Skeletal muscle cell (primary cell): ENCODE measurements around the gene TSC22D2.
A peak's percentile ranks its signal among the peaks of the same experiment; 100 is the strongest.

Source experiments
- DNase-seq: peaks from one replicate; pipeline ENCODE4 v3.0.0-alpha.2; 2010; ENCODE audit warnings: low read depth
- H3K4me3 ChIP-seq: 2 replicates; pipeline ENCODE4 v1.5.1; 2011; ENCODE audit warnings: low read depth, mild to moderate bottlenecking, control low read depth, low read length, moderate library complexity

TSC22D2 gene

DNA sequence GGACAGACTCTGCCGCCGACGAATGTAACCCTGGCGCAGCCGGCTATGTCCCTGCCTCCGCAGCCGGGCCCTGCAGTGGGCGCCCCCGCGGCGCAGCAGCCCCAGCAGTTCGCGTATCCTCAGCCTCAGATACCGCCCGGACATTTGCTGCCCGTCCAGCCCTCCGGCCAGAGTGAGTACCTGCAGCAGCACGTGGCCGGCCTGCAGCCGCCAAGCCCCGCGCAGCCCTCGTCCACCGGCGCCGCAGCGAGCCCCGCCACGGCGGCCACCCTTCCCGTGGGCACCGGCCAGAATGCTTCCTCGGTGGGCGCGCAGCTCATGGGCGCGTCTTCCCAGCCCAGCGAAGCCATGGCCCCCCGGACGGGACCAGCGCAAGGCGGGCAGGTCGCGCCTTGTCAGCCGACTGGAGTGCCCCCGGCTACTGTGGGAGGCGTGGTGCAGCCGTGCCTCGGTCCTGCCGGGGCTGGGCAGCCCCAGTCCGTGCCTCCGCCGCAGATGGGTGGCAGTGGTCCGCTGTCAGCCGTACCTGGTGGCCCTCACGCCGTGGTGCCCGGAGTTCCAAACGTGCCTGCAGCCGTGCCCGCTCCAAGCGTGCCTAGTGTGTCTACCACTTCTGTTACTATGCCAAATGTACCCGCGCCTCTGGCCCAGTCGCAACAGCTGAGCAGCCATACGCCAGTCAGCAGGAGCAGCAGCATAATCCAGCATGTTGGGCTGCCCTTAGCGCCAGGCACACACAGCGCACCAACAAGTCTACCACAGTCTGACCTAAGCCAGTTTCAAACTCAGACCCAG is 2.4 kb downstream of the TSC22D2 start:
- H3K4me3 ChIP-seq: peak overlapping the region; percentile 98
- no peak for DNase-seq

DNA sequence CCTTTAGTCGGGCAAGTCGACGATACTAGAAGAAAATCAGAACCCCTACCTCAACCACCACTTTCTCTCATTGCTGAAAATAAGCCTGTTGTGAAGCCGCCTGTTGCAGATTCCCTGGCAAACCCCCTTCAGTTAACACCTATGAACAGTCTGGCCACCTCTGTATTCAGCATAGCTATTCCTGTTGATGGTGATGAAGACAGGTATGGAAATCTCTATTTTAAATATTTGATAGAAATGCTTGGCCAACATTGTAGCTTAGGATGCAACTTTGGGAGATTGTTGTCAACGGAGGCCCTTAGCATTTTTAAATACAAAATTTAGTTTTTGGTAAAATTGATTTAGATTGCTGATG is 3.0 kb downstream of the TSC22D2 start:
- peak overlapping the region; percentile 98 for H3K4me3 ChIP-seq
- DNase-seq: no peak

DNA sequence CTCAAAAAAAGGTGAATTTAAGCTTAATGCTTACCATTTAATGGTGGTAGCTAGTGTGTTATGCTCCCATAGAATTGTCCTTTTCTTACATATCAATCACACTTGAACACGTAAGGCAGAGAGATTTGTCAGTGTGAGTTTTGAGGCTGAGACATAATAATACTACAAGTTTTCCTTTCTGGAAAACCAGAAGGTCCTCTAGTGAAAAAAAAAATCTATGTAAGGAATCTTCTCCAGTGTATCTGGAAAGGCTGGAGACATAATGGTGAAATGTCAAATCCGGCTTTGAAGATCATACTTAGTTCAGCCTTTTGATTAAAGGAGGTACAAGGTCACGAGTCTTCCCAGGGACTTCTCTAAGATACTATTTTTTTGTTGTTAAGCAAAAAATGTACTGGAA is 3.4 kb downstream of the TSC22D2 start:
- no peak for DNase-seq
- H3K4me3 ChIP-seq: peak overlapping the region; percentile 98

- peak overlapping the region; percentile 98 for H3K4me3 ChIP-seq
- no peak for DNase-seq
Observed at GRCh38 chr3:150411976-150412375, 3.9 kb downstream of the TSC22D2 start.

- peak; percentile 65 for DNase-seq
- H3K4me3 ChIP-seq: peak overlapping the region; percentile 98
Observed at GRCh38 chr3:150412561-150413231, 4.6 kb downstream of the TSC22D2 start.

- peak overlapping the region; percentile 98 for H3K4me3 ChIP-seq
- no peak for DNase-seq
Observed at GRCh38 chr3:150414258-150414657, 6.2 kb downstream of the TSC22D2 start.

- peak overlapping the region; percentile 98 for H3K4me3 ChIP-seq
- DNase-seq: no peak
Observed at GRCh38 chr3:150414959-150415358, 6.9 kb downstream of the TSC22D2 start.

GRCh38 chr3:150419076-150419868 is 11.2 kb downstream of the TSC22D2 start:
- DNase-seq: no peak
- H3K4me3 ChIP-seq: no peak overlapping the region

DNA sequence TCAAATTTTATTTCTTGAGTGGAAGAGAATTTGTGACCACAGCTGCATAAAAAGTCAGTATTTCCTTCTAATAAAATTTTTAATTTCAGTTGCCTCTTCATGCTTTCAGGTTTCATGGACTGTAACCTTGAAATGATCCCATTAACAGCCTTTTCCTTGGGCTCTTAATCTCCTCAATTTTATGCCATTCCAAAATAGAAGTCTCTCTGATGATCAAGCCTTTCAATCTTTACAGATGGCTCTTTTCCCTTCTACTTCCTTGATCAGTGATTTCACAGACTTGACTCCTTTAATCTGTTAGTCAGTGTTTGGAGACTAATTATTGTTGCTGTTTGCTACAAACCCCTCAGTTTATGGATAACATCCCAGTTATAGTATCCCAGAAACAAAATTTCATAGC is 11.9 kb downstream of the TSC22D2 start:
- no peak overlapping the region for H3K4me3 ChIP-seq
- no peak for DNase-seq

GRCh38 chr3:150421256-150421655 is 13.2 kb downstream of the TSC22D2 start:
- H3K4me3 ChIP-seq: no peak overlapping the region
- no peak for DNase-seq

DNA sequence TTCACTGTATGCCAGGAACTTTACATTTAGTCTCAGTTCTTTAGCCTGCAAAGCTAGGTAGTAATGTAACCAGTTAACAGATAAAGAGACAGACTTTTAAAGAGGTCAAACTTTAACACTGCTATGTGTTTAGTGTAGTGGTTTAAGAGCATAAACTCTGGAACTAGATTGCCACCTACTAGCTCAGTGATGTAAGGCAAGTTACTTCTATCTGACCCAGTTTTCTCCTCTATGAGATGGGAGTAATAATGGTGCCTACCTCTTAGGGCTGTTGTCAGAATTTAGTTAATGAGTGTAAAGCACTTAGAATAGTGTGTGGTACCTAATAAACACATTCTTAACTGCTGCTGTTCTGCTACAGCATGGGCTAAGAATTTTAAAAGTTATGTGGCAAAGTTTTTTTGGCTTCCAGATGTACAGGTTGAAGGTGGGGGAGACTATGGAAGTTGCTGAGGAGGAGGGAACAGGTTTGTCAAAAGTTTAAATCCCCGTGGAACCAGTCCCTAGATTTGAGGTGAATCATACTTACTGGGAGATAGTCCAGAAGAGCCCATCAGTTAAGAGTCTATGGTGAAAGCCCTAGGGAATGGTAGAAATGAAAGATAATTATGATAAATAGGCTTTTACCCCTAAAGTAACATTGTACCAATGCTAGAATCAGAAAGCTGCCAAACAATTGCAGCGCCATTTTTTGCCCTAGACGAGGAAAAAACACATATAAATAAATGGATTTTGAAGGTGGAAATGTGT is 13.9 kb downstream of the TSC22D2 start:
- no peak overlapping the region for H3K4me3 ChIP-seq
- DNase-seq: no peak

- H3K4me3 ChIP-seq: no peak overlapping the region
- DNase-seq: no peak
Observed at GRCh38 chr3:150422907-150423306, 14.8 kb downstream of the TSC22D2 start.

- no peak overlapping the region for H3K4me3 ChIP-seq
- no peak for DNase-seq
Observed at GRCh38 chr3:150423761-150424160, 15.7 kb downstream of the TSC22D2 start.

- DNase-seq: no peak
- H3K4me3 ChIP-seq: no peak overlapping the region
Observed at GRCh38 chr3:150426292-150426691, 18.2 kb downstream of the TSC22D2 start.

DNA sequence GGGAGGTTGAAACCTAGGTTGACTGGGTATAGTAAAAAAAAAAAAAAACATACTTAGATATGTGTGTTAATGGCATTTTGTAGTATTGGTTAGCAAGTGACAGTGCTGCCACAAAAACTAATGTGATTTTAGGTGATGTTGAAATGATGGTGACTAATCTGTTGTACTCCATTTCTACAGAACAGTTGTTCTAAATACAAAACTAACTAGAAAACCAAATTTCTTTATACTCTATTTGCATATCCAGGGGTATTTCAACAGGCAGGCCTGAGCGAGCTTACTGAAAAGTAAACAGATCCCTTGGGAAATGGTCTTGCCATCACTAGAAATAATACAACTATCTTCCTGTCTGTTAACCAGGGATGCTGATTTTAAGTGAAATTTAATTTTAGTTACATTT is 20.5 kb downstream of the TSC22D2 start:
- H3K4me3 ChIP-seq: no peak overlapping the region
- DNase-seq: no peak

DNA sequence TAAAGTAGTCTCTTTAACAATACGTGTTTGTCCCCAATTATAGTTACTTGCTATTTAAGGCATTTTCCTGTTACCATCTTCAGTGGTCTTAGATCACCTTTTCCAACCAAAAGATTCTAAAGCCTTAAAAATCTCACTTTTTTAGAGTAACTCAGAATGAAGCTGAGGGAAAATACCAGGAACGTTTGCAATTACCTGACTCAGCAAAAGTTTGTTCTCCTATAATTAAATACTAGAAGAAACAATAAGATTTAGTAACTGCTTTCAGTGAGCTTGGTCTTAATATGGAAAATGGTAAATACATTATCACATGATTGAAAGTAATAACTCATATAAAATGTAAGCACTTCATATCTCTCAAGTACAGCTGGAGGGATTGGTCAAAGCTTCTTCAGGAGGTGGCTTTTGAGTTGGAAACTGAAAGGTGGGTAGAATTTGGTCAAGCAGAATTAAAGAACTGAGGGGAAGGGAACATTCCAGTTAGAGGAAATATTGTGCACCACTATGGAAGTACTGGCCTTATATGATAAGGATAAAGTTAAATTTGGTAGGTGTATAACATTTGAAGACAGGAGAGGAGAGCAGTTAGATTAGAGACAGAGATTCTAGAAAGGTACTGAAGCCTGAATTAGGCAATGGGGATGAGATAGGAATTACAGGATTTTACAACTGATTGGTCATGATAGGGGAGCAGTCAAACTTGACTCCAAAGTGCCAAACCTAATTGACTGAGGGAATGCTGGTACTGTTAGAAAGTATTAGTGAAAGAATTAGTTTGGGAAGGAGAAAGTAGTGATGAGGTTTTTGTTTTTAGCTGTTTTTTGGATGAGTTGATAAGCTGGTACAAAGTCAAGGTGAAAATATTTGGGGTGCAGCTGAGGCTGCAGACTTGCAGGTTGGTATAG is 21.9 kb downstream of the TSC22D2 start:
- H3K4me3 ChIP-seq: no peak overlapping the region
- DNase-seq: no peak

DNA sequence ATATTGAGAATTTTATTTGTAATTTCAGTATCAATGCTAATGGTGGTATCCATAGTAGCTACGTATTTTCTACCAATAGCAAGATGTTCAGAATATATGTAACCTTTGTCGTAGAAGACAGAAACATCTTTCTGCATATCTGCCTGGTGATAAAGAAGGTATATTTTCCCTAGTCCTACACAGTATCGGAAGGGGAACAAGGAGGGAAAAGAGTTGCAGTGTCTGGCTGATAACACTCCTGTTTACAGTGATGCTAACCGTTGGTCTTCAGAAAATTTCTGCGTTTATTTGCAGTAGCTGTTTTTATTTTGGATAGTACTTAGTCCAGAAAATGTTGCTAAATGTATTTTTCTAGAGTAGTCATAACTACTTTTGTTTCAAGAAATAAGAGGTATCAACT is 25.2 kb downstream of the TSC22D2 start:
- no peak for DNase-seq
- no peak overlapping the region for H3K4me3 ChIP-seq

DNA sequence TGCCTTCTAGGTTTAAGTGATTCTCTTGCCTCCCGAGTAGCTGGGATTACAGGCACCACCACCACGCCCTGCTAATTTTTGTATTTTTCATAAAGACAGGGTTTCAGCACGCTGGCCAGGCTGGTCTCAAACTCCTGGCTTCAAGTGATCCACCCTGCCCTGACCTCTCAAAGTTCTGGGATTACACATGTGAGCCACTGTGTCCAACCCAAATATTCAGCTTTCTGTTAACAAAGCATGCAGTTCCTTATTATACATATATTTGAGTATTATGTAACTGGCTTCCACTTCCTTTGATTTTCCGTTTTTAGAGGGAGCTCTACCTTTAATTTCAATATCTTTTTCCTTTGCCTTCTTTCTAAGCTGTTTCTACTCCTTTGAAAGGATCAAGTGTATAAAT is 26.1 kb downstream of the TSC22D2 start:
- H3K4me3 ChIP-seq: no peak overlapping the region
- DNase-seq: no peak

DNA sequence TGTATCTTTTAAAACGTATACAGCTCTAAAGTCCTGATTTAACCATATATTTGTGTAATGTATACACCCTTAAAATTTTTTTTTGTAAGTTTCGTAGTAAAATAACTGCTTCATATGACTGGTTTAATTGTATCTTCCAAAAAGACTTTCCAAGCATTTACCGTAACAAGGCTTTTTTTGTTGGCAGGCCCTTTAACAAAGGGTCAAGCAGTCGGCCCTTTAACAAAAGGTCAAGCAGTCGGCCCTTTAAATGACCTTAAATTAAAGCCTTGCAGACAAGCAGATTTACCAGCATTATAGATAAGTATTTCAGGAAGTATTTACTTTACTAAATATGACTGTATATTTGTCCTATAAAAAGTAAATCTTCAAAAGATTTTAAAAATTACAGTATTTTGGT is 28.1 kb downstream of the TSC22D2 start:
- H3K4me3 ChIP-seq: no peak overlapping the region
- no peak for DNase-seq
